Vagina (tissue), 2 donors: ENCODE measurements around the gene SNAPC5. TPM values are rescaled to one million over a fixed set of nuclear protein-coding genes. Genes with fewer than 3 reads are reported as not detected.

Source experiments
- DNase-seq, 2 donors: peaks; one replicate each; pipeline ENCODE4 v3.0.0-alpha.2; 2017; ENCODE audit errors: extremely low spot score in 2 of 2
- H3K27ac ChIP-seq: fragments of 200-600 bp; sonication (generic); one replicate; pipeline ENCODE4 v1.5.1; 2019
- H3K27me3 ChIP-seq: fragments of 200-600 bp; sonication (generic); one replicate; pipeline ENCODE4 v1.5.1; 2019
- H3K36me3 ChIP-seq, 2 donors: fragments of 200-600 bp; sonication (generic); one replicate each; pipeline ENCODE4 v1.5.1; 2017 to 2019
- H3K4me1 ChIP-seq: fragments of 200-600 bp; sonication (generic); one replicate; pipeline ENCODE4 v1.5.1; 2019
- H3K4me3 ChIP-seq, 2 donors: fragments of 200-600 bp; sonication (generic); 1 replicate in 1 of 2; 2 replicates in 1 of 2; pipeline ENCODE4 v1.5.1; 2016 to 2019
- H3K9me3 ChIP-seq: fragments of 200-600 bp; sonication (generic); one replicate; pipeline ENCODE4 v1.5.1; 2019
- POLR2A ChIP-seq, 2 donors: fragments of 450-650 bp; IDR thresholded peaks; one replicate each; pipeline ENCODE4 v1.6.1; 2017; ENCODE audit warnings: antibody characterized with exemption in 2 of 2, mild to moderate bottlenecking in 2 of 2, moderate library complexity in 2 of 2
- POLR2AphosphoS5 ChIP-seq, 2 donors: sonication (generic); formaldehyde crosslinking; IDR thresholded peaks; one replicate each; pipeline ENCODE4 v1.9.0; 2017; ENCODE audit warnings: antibody characterized with exemption in 2 of 2, mild to moderate bottlenecking in 2 of 2, low read depth in 1 of 2; ENCODE audit not compliant: insufficient read depth in 1 of 2
- intact Hi-C: fragments of 100-400 bp; cut with DNase I; formaldehyde crosslinking; loops from one replicate; pipeline ENCODE4 v1.15.1; 2023
- microRNA-seq: library from miRNA; unstranded; fragments of <30 nt; microRNA quantifications from one replicate; pipeline ENCODE4, GENCODE V29; 2017; ENCODE audit warnings: borderline number of aligned reads, borderline replicate concordance
- small RNA-seq: library from RNA; depleted of rRNA; stranded (forward); fragments of <200 nt; gene quantifications from one replicate; pipeline ENCODE3, GENCODE V24; 2016
- total RNA-seq: library from RNA; depleted of rRNA; stranded (reverse); fragments of >200 nt; gene quantifications from one replicate; pipeline ENCODE4 v1.2.3, GENCODE V29; 2016
- TF ChIP-seq, protein P1 (sequence below), 3 experiments: fragments of 450-650 bp in 2 of 3; fragments of 200-600 bp in 1 of 3; sonication (generic) in 1 of 3; IDR thresholded peaks; one replicate each; pipeline ENCODE4 v1.5.1; 2017 to 2019; ENCODE audit warnings: antibody characterized with exemption in 3 of 3, mild to moderate bottlenecking in 2 of 3, moderate library complexity in 2 of 3

The SNAPC5 gene
- total RNA-seq, 1 donor from 2014 or later: 27.0 TPM

DNA sequence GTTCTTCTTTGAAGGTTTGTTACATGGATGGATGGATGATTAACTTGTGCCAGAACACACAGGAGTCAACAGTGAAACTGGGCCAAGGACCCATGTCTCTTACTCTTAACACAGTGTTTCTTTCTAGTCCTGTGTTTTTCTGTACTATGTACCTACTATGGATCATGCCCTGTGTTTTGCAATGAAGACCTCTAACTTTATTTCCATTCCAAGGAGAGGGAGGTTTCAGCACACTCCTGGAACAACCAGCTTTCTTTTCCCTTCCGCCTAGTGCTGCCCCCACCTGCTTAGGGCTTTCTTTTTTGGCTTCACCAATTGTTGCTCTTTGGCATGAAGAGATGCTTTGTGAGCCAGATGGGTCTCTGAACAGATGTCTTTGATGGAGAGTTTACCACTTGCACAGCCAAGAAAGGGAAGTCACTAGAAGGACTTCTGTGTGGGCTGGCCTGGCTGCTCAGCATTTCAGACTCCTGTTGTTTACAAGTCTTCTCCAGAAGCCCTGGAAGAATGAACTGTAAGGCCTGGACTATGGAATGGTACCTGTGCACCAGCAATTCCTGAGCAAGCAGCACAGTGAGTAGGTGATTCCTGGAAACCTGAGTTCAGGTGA is 44.5 kb downstream of the SNAPC5 start:
- no peaks in the 10 kb centered on the region for H3K4me1 ChIP-seq
- intact Hi-C loops: no loop called here
- no peak for TF ChIP-seq POLR2AphosphoS5 (IDR thresholded peaks at IDR 0.05; ENCODE audit: insufficient read depth in 1 of 2, low read depth in 1 of 2)
- TF ChIP-seq, protein P1, sequence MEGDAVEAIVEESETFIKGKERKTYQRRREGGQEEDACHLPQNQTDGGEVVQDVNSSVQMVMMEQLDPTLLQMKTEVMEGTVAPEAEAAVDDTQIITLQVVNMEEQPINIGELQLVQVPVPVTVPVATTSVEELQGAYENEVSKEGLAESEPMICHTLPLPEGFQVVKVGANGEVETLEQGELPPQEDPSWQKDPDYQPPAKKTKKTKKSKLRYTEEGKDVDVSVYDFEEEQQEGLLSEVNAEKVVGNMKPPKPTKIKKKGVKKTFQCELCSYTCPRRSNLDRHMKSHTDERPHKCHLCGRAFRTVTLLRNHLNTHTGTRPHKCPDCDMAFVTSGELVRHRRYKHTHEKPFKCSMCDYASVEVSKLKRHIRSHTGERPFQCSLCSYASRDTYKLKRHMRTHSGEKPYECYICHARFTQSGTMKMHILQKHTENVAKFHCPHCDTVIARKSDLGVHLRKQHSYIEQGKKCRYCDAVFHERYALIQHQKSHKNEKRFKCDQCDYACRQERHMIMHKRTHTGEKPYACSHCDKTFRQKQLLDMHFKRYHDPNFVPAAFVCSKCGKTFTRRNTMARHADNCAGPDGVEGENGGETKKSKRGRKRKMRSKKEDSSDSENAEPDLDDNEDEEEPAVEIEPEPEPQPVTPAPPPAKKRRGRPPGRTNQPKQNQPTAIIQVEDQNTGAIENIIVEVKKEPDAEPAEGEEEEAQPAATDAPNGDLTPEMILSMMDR (IDR thresholded peaks at IDR 0.05): no peak
- no peak for TF ChIP-seq POLR2A (IDR thresholded peaks at IDR 0.05)
- no peaks in the 10 kb centered on the region for H3K36me3 ChIP-seq
- no peak overlapping the region for H3K27ac ChIP-seq
- no peak for DNase-seq
- H3K27me3 ChIP-seq: no peaks in the 10 kb centered on the region
- no peak overlapping the region for H3K4me3 ChIP-seq
- H3K9me3 ChIP-seq: no peaks in the 10 kb centered on the region

- no peak for DNase-seq
- Histone ChIP-seq H3K4me1 (no peaks in the 10 kb centered on the region), H3K27me3 (no peaks in the 10 kb centered on the region), H3K36me3 (no peaks in the 10 kb centered on the region), H3K27ac (no peak overlapping the region), H3K4me3 (no peak overlapping the region), H3K9me3 (no peaks in the 10 kb centered on the region)
- TF ChIP-seq POLR2AphosphoS5 (IDR thresholded peaks at IDR 0.05; ENCODE audit: insufficient read depth in 1 of 2, low read depth in 1 of 2) (no peak), POLR2A (IDR thresholded peaks at IDR 0.05) (no peak)
- TF ChIP-seq, protein P1 (IDR thresholded peaks at IDR 0.05): no peak
- intact Hi-C loops: no loop called here
Measured at GRCh38 chr15:66452420-66452819, 45.1 kb downstream of the SNAPC5 start.

Small RNA genes within 50 kb of the gene (microRNA-seq; reads per million reads assigned to microRNA genes)
- gene MIR4512: not detected

Small RNA genes within 50 kb of the gene (small RNA-seq; reads per million reads assigned to genes)
- gene MIR4512: not detected
- not detected for gene RF01159
- not detected for gene SNORD16
- gene SNORD18A: not detected
- not detected for gene SNORD18B
- gene SNORD18C: not detected

Other genes starting within 250 kb of the SNAPC5 start
- 0.25 TPM for gene MEGF11, start 244.0 kb downstream of the SNAPC5 start, total RNA-seq
- gene DIS3L, start 204.2 kb downstream of the SNAPC5 start, total RNA-seq: 20.9 TPM
- 7.9 TPM for gene TIPIN, start 141.1 kb downstream of the SNAPC5 start, total RNA-seq
- 23.6 TPM for gene MAP2K1, start 110.8 kb downstream of the SNAPC5 start, total RNA-seq
- 3,670 TPM for gene RPL4, start 7.1 kb upstream of the SNAPC5 start, total RNA-seq
- gene ZWILCH, start 7.6 kb upstream of the SNAPC5 start, total RNA-seq: 2.2 TPM
- not detected for gene LCTL, start 68.2 kb upstream of the SNAPC5 start, total RNA-seq
- gene SMAD6, start 204.5 kb upstream of the SNAPC5 start, total RNA-seq: 28.5 TPM